GM19463 (cell line): ENCODE results near the gene TSBP1.
"Not testable (repeated sequence)": the region's sequence is repeated elsewhere in the genome, so short reads cannot be mapped to it uniquely, and the experiment has no call there.

ENCODE experiments used
- ATAC-seq: cut with Tn5 transposase; IDR thresholded peaks from one replicate; pipeline ENCODE4 v1.9.1; 2021; ENCODE audit warnings: mild to moderate bottlenecking, moderate library complexity; ENCODE audit not compliant: unreplicated experiment

Gene TSBP1

GRCh38 chr6:32291543-32291942, 80.2 kb downstream of the TSBP1 start:
- no peak for ATAC-seq

GRCh38 chr6:32290886-32291450, 80.7 kb downstream of the TSBP1 start:
- no peak for ATAC-seq

GRCh38 chr6:32288426-32288825, 83.3 kb downstream of the TSBP1 start:
- no peak for ATAC-seq

GRCh38 chr6:32273801-32274577, 97.7 kb downstream of the TSBP1 start:
- ATAC-seq: not testable (repeated sequence)

GRCh38 chr6:32271429-32271828, 100.3 kb downstream of the TSBP1 start:
- ATAC-seq: no peak

GRCh38 chr6:32268459-32268858, 103.2 kb downstream of the TSBP1 start:
- not testable (repeated sequence) for ATAC-seq

GRCh38 chr6:32267035-32267434, 104.7 kb downstream of the TSBP1 start:
- ATAC-seq: no peak

- not testable (repeated sequence) for ATAC-seq
These were observed 114.4 kb downstream of the TSBP1 start for GRCh38 chr6:32257262-32257661.

GRCh38 chr6:32255199-32256153, 116.2 kb downstream of the TSBP1 start:
- peak; percentile 62 for ATAC-seq

- no peak for ATAC-seq
These were observed 116.9 kb downstream of the TSBP1 start for GRCh38 chr6:32254761-32255198.

GRCh38 chr6:32252331-32253009, 119.2 kb downstream of the TSBP1 start:
- peak; percentile 46 for ATAC-seq

- ATAC-seq: no peak
These were observed 122.4 kb downstream of the TSBP1 start for GRCh38 chr6:32249262-32249661.

GRCh38 chr6:32247401-32247800, 124.3 kb downstream of the TSBP1 start:
- no peak for ATAC-seq

GRCh38 chr6:32244946-32245398, 126.7 kb downstream of the TSBP1 start:
- ATAC-seq: no peak

- no peak for ATAC-seq
These were observed 127.4 kb downstream of the TSBP1 start for GRCh38 chr6:32244270-32244669.
